Measurements from ENCODE around the gene TMEM242. TPM values are rescaled to one million over a fixed set of nuclear protein-coding genes. Genes with fewer than 3 reads are reported as not detected.

Gene TMEM242
- polyA plus RNA-seq, 1 donor from 2014 or later, result 17.6 TPM

DNA sequence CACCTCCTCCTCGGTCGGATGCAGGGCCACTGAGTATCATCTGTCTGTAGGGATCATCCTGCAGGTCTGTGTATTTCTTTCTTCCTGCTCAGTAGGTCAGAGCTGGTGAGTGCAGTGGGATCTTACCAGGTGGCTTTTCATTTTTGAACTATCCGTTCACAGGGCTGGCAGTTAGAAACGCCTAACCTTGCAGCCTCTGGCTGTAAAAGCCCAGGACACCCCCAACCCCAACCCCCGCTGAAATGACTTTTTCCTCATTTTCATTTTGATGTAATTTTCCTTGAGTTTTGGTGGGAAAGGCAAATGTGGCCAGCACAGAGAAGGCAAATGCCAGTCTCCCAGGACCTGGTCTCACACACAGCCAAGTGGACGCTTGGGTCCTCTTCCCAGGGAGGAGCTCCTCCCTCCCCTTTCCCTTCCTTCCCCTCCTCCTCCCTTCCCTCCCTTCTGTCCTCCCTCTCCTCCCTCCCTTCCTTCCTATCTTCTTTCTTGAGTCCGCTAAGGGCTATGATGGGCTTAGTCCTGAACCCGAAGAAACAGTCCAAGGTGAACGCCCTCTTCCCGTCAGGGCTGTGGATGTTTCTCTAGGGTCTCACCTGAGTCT is 36.0 kb downstream of the TMEM242 start:
- TF ChIP-seq MXI1 (conservative IDR thresholded peaks at IDR 0.05; ENCODE audit: poor library complexity, severe bottlenecking) (no peak), SMC3 (conservative IDR thresholded peaks at IDR 0.05; ENCODE audit: poor library complexity) (no peak), EP300 (conservative IDR thresholded peaks at IDR 0.05; ENCODE audit: poor library complexity, severe bottlenecking) (no peak)
- TF ChIP-seq, protein P1, sequence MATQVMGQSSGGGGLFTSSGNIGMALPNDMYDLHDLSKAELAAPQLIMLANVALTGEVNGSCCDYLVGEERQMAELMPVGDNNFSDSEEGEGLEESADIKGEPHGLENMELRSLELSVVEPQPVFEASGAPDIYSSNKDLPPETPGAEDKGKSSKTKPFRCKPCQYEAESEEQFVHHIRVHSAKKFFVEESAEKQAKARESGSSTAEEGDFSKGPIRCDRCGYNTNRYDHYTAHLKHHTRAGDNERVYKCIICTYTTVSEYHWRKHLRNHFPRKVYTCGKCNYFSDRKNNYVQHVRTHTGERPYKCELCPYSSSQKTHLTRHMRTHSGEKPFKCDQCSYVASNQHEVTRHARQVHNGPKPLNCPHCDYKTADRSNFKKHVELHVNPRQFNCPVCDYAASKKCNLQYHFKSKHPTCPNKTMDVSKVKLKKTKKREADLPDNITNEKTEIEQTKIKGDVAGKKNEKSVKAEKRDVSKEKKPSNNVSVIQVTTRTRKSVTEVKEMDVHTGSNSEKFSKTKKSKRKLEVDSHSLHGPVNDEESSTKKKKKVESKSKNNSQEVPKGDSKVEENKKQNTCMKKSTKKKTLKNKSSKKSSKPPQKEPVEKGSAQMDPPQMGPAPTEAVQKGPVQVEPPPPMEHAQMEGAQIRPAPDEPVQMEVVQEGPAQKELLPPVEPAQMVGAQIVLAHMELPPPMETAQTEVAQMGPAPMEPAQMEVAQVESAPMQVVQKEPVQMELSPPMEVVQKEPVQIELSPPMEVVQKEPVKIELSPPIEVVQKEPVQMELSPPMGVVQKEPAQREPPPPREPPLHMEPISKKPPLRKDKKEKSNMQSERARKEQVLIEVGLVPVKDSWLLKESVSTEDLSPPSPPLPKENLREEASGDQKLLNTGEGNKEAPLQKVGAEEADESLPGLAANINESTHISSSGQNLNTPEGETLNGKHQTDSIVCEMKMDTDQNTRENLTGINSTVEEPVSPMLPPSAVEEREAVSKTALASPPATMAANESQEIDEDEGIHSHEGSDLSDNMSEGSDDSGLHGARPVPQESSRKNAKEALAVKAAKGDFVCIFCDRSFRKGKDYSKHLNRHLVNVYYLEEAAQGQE (IDR thresholded peaks at IDR 0.05; ENCODE audit: borderline replicate concordance), result no peak
- TF ChIP-seq, protein P2, sequence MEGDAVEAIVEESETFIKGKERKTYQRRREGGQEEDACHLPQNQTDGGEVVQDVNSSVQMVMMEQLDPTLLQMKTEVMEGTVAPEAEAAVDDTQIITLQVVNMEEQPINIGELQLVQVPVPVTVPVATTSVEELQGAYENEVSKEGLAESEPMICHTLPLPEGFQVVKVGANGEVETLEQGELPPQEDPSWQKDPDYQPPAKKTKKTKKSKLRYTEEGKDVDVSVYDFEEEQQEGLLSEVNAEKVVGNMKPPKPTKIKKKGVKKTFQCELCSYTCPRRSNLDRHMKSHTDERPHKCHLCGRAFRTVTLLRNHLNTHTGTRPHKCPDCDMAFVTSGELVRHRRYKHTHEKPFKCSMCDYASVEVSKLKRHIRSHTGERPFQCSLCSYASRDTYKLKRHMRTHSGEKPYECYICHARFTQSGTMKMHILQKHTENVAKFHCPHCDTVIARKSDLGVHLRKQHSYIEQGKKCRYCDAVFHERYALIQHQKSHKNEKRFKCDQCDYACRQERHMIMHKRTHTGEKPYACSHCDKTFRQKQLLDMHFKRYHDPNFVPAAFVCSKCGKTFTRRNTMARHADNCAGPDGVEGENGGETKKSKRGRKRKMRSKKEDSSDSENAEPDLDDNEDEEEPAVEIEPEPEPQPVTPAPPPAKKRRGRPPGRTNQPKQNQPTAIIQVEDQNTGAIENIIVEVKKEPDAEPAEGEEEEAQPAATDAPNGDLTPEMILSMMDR (IDR thresholded peaks at IDR 0.05; ENCODE audit: poor library complexity, severe bottlenecking), result no peak

DNA sequence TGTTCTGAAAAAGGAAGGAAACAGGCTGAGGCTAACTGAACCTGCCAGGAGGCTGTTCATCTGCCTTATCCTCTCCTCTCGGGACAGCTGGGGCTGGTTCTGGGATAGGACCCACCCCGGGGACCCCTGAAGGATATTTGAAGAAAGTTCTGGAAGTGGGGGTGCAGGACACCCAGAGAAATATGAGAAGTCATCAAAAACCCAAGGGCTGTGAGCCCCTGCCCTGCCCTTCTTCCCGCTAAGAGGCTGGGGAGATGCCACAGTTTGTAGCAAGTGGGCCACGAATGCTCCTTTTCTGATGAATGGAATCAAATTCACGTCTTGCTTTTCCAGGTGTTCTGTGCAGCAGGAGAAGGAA is 37.9 kb downstream of the TMEM242 start:
- no peaks in the 10 kb centered on the region for H3K9me2 ChIP-seq (ENCODE audit: insufficient read depth, low read length)
- H3K36me3 ChIP-seq (ENCODE audit: insufficient read depth, low read length), result no peaks in the 10 kb centered on the region
- no peak overlapping the region for H3K4me2 ChIP-seq (ENCODE audit: low read length)
- H3K9me3 ChIP-seq (ENCODE audit: low read length), result no peaks in the 10 kb centered on the region
- no peak overlapping the region for H3K4me3 ChIP-seq (ENCODE audit: low read length)
- H3K79me2 ChIP-seq (replicated peaks; ENCODE audit: insufficient read depth, low read length), result no peaks in the 10 kb centered on the region
- H4K20me1 ChIP-seq (ENCODE audit: insufficient read depth), result no peaks in the 10 kb centered on the region
- H2AFZ ChIP-seq (ENCODE audit: low read depth, low read length), result no peak overlapping the region
- no peaks in the 10 kb centered on the region for H3F3A ChIP-seq (ENCODE audit: insufficient read depth, low read length, poor library complexity, severe bottlenecking)
- no peak for TF ChIP-seq POLR2AphosphoS5 (IDR thresholded peaks at IDR 0.05)
- no peak for TF ChIP-seq RAD21 (conservative IDR thresholded peaks at IDR 0.05)
- no peak for TF ChIP-seq EZH2 (IDR thresholded peaks at IDR 0.05; ENCODE audit: borderline replicate concordance, insufficient read depth, low read length, poor library complexity, severe bottlenecking)
- no peak for TF ChIP-seq TAF1 (IDR thresholded peaks at IDR 0.05; ENCODE audit: low read depth)
- TF ChIP-seq, protein P1 (IDR thresholded peaks at IDR 0.05; ENCODE audit: borderline replicate concordance), result no peak
- no peak for TF ChIP-seq MXI1 (conservative IDR thresholded peaks at IDR 0.05; ENCODE audit: poor library complexity, severe bottlenecking)
- TF ChIP-seq EP300 (conservative IDR thresholded peaks at IDR 0.05; ENCODE audit: poor library complexity, severe bottlenecking), result no peak
- TF ChIP-seq, protein P2 (IDR thresholded peaks at IDR 0.05; ENCODE audit: poor library complexity, severe bottlenecking), result no peak
- TF ChIP-seq SMC3 (conservative IDR thresholded peaks at IDR 0.05; ENCODE audit: poor library complexity), result no peak
- H3K27ac ChIP-seq (ENCODE audit: low read length), result no peak overlapping the region
- no peak overlapping the region for H3K9ac ChIP-seq (ENCODE audit: low read length)
- H3K27me3 ChIP-seq (ENCODE audit: insufficient read depth, low read depth, low read length), result no peaks in the 10 kb centered on the region

More for the DNA sequence above, 36.0 kb downstream of the TMEM242 start:
- Histone ChIP-seq H3K9me2 (ENCODE audit: insufficient read depth, low read length) (no peaks in the 10 kb centered on the region), H3K9ac (ENCODE audit: low read length) (no peak overlapping the region), H3K4me2 (ENCODE audit: low read length) (no peak overlapping the region), H3F3A (ENCODE audit: insufficient read depth, low read length, poor library complexity, severe bottlenecking) (no peaks in the 10 kb centered on the region), H3K79me2 (replicated peaks; ENCODE audit: insufficient read depth, low read length) (no peaks in the 10 kb centered on the region), H3K27ac (ENCODE audit: low read length) (no peak overlapping the region), H3K27me3 (ENCODE audit: insufficient read depth, low read depth, low read length) (no peaks in the 10 kb centered on the region), H3K36me3 (ENCODE audit: insufficient read depth, low read length) (no peaks in the 10 kb centered on the region), H3K4me3 (ENCODE audit: low read length) (no peak overlapping the region), H4K20me1 (ENCODE audit: insufficient read depth) (no peaks in the 10 kb centered on the region), H3K9me3 (ENCODE audit: low read length) (no peaks in the 10 kb centered on the region), H2AFZ (ENCODE audit: low read depth, low read length) (no peak overlapping the region)
